K562 (cell line): ENCODE measurements around the gene PURA. TPM values are rescaled to one million over a fixed set of nuclear protein-coding genes. Genes with fewer than 3 reads are reported as not detected.

Experiments
- BMI1 ChIP-seq: fragments of 150-350 bp; IDR thresholded peaks from 2 replicates; pipeline ENCODE4 v1.6.1; 2014; ENCODE audit warnings: low read length
- ELF4 ChIP-seq: fragments of 450-650 bp; formaldehyde crosslinking; IDR thresholded peaks from 2 replicates; pipeline ENCODE4 v1.4.0; 2022; ENCODE audit warnings: missing genetic modification characterization
- ILF3 ChIP-seq: fragments of 450-650 bp; IDR thresholded peaks from 2 replicates; pipeline ENCODE4 v1.6.1; 2018; ENCODE audit warnings: antibody characterized with exemption, mild to moderate bottlenecking, moderate library complexity, borderline replicate concordance
- MCM5 ChIP-seq: fragments of 450-650 bp; IDR thresholded peaks from 2 replicates; pipeline ENCODE4 v1.6.1; 2016; ENCODE audit warnings: low read depth
- MEF2D ChIP-seq: conservative IDR thresholded peaks from 2 replicates; pipeline ENCODE4 v1.6.1; 2016; ENCODE audit warnings: low read depth, missing genetic modification characterization, missing compliant biosample characterization
- MYC ChIP-seq, 2 experiments: fragments of 250-450 bp in 1 of 2; sonication (Bioruptor Pico) in 1 of 2; IDR thresholded peaks; 2 replicates each; pipeline versions ENCODE4 v1.5.1 to v1.6.1; 2012 to 2021; ENCODE audit warnings: low read depth in 2 of 2, borderline replicate concordance in 1 of 2, improper control_type of control experiment in 1 of 2, low read length in 1 of 2, mild to moderate bottlenecking in 1 of 2, moderate library complexity in 1 of 2
- PBX2 ChIP-seq, 2 experiments: IDR thresholded peaks in 1 of 2; conservative IDR thresholded peaks in 1 of 2; 2 replicates each; pipeline ENCODE4 v1.6.1; 2016; ENCODE audit warnings: low read depth in 2 of 2, mild to moderate bottlenecking in 1 of 2, missing compliant biosample characterization in 1 of 2, missing genetic modification characterization in 1 of 2, moderate library complexity in 1 of 2
- RAD21 ChIP-seq, 2 experiments: fragments of 250-450 bp in 1 of 2; fragments of 450-650 bp in 1 of 2; sonication (Bioruptor Pico) in 1 of 2; formaldehyde crosslinking in 1 of 2; IDR thresholded peaks in 1 of 2; conservative IDR thresholded peaks in 1 of 2; 2 replicates each; pipeline versions ENCODE4 v1.4.0 to v1.8.0; 2020 to 2022; ENCODE audit warnings: mild to moderate bottlenecking in 2 of 2, moderate library complexity in 1 of 2
- SAFB ChIP-seq: fragments of 200-400 bp; formaldehyde crosslinking; IDR thresholded peaks from 2 replicates; pipeline ENCODE4 v1.6.1; 2017; ENCODE audit warnings: low read depth, low read length, borderline replicate concordance
- SNRNP70 ChIP-seq: fragments of 200-400 bp; formaldehyde crosslinking; optimal IDR thresholded peaks from 2 replicates; pipeline ENCODE3; 2017; ENCODE audit warnings: low read depth, low read length
- SRSF3 ChIP-seq: fragments of 200-400 bp; formaldehyde crosslinking; IDR thresholded peaks from 2 replicates; pipeline ENCODE4 v1.6.1; 2016; ENCODE audit warnings: mild to moderate bottlenecking, low read length, moderate library complexity; ENCODE audit not compliant: insufficient read depth
- SUPT5H ChIP-seq: fragments of 450-650 bp; IDR thresholded peaks from 2 replicates; pipeline ENCODE4 v1.6.1; 2016
- TGIF2 ChIP-seq: sonication (generic); formaldehyde crosslinking; IDR thresholded peaks from 2 replicates; pipeline ENCODE4 v1.8.1; 2022; ENCODE audit warnings: mild to moderate bottlenecking, missing genetic modification reagents, moderate library complexity
- TRIM25 ChIP-seq: fragments of 450-650 bp; IDR thresholded peaks from 2 replicates; pipeline ENCODE4 v1.7.0; 2016; ENCODE audit warnings: borderline replicate concordance
- TRIM28 ChIP-seq: fragments of 450-650 bp; IDR thresholded peaks from 2 replicates; pipeline ENCODE4 v1.6.1; 2017
- ZBTB7A ChIP-seq: IDR thresholded peaks from 2 replicates; pipeline ENCODE4 v1.6.1; 2011; ENCODE audit warnings: low read depth, mild to moderate bottlenecking, low read length, moderate library complexity, borderline replicate concordance; ENCODE audit not compliant: control insufficient read depth
- ZNF175 ChIP-seq: fragments of 200-800 bp; sonication (Bioruptor generic); IDR thresholded peaks from 2 replicates; pipeline ENCODE4 v1.6.1; 2016; ENCODE audit warnings: low read depth, mild to moderate bottlenecking, missing genetic modification characterization, missing compliant biosample characterization
- ZNF785 ChIP-seq: fragments of 250-450 bp; sonication (Bioruptor Pico); IDR thresholded peaks from 2 replicates; pipeline ENCODE4 v1.4.0; 2020; ENCODE audit warnings: mild to moderate bottlenecking
- polyA plus RNA-seq, 8 experiments: library from polyadenylated mRNA; depleted of rRNA in 4 of 8; stranded (reverse) in 5 of 8; unstranded in 3 of 8; fragments of >200 nt; fragmentation: Nextera tagmentation in 2 of 8; fragmentation: Illumina TruSeq in 1 of 8; extraction: Ambion mirVana in 2 of 8; extraction: Trizol in 1 of 8; gene quantifications; 2 replicates each; pipeline versions ENCODE4 v1.2.1 to v1.2.3, GENCODE V29; 2011 to 2014; ENCODE audit warnings: inconsistent platforms in 1 of 8, missing spikeins in 1 of 8
- total RNA-seq, 7 experiments: library from RNA; depleted of rRNA in 6 of 7; stranded (reverse); fragments of >200 nt in 6 of 7; fragmentation: Illumina TruSeq in 2 of 7; extraction: Trizol in 2 of 7; gene quantifications; 2 replicates each; pipeline versions ENCODE4 v1.2.1 to v1.2.3, GENCODE V29; 2011 to 2021; ENCODE audit warnings: low replicate concordance in 1 of 7
- TF ChIP-seq, protein P1 (sequence below): sonication (generic); formaldehyde crosslinking; IDR thresholded peaks from 2 replicates; pipeline ENCODE4 v1.8.0; 2022; ENCODE audit warnings: missing genetic modification reagents, mild to moderate bottlenecking, moderate library complexity, borderline replicate concordance
- TF ChIP-seq, protein P2 (sequence below): fragments of 450-650 bp; formaldehyde crosslinking; conservative IDR thresholded peaks from 2 replicates; pipeline ENCODE4 v1.4.0; 2022; ENCODE audit warnings: mild to moderate bottlenecking, missing genetic modification characterization

PURA gene
- total and polyA plus RNA-seq, 9 of the 15 experiments (the other 6 are each of a cell fraction or from before 2014, with no cell fraction given) = 3.2 to 11.1 (median 5.4) TPM

DNA sequence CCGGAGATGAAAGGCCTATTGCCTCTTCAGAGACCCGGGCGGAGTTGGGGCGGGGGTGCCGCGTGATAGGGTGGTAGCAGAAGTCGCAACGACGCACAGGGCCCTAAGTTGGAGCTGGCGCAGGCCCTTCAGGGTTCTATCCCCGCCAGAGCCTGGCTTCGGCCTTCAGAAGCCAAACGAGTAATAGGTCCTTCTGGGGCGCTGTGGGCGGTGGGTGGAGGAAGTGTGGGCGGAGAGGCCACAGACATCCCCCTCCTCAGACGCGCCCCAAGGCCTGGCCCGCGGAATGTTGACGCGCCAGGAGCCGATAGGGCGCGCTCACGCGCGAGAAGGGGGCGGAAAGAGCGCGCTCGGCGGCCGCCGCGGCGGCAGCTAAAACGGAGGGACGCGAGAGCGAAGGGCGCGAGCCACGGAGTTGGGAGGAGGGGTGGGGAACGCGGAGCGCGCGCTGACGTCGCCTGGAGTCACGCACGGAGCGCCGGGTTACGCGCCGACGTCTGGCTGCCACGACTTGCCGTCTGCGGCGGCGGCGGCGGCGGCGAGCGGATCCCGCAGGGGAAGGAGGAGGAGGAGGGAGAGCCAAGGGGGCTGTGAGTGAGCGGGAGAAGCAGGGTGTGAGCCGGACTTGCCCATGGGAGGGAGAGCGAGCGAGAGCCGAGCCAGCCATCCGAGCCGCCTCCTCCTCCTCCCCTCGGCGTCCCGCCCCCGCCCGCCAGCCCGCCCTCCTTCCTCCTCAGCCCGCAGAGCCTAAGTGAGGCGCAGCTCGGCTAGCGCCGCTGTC, 6.4 kb upstream of the PURA start (continued):
- TF ChIP-seq TGIF2 (CRISPR knock-in tag) (no peak), ILF3 (no peak), MEF2D (no peak), ZBTB7A (peak; percentile 73), ZNF785 (CRISPR knock-in tag) (no peak), MYC (IDR thresholded peaks at IDR 0.05; ENCODE audit: low read depth, low read length) (peak; percentile 38; the same call in 1 of the 2 replicates), MYC (CRISPR knock-in tag; IDR thresholded peaks at IDR 0.05; ENCODE audit: borderline replicate concordance, low read depth) (0 out of 2 replicates have a peak, but pooled peaks have one; percentile 38), ELF4 (CRISPR knock-in tag) (peak; percentile 29; the same call in 1 of the 2 replicates), BMI1 (no peak), SAFB (peak; percentile 92), TRIM25 (no peak), MCM5 (no peak), RAD21 (CRISPR knock-in tag; conservative IDR thresholded peaks at IDR 0.05 in 1 of 2, IDR thresholded peaks at IDR 0.05 in 1 of 2) (no peak), TRIM28 (0 out of 2 replicates have a peak, but pooled peaks have one; percentile 48), PBX2 (CRISPR knock-in tag; IDR thresholded peaks at IDR 0.05; ENCODE audit: low read depth) (no peak), PBX2 (tag; conservative IDR thresholded peaks at IDR 0.05; ENCODE audit: low read depth) (no peak), SUPT5H (peak; percentile 93), SNRNP70 (no peak), ZNF175 (no peak), SRSF3 (no peak)
- TF ChIP-seq, protein P1, sequence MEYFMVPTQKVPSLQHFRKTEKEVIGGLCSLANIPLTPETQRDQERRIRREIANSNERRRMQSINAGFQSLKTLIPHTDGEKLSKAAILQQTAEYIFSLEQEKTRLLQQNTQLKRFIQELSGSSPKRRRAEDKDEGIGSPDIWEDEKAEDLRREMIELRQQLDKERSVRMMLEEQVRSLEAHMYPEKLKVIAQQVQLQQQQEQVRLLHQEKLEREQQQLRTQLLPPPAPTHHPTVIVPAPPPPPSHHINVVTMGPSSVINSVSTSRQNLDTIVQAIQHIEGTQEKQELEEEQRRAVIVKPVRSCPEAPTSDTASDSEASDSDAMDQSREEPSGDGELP = peak; percentile 78
- TF ChIP-seq, protein P2, sequence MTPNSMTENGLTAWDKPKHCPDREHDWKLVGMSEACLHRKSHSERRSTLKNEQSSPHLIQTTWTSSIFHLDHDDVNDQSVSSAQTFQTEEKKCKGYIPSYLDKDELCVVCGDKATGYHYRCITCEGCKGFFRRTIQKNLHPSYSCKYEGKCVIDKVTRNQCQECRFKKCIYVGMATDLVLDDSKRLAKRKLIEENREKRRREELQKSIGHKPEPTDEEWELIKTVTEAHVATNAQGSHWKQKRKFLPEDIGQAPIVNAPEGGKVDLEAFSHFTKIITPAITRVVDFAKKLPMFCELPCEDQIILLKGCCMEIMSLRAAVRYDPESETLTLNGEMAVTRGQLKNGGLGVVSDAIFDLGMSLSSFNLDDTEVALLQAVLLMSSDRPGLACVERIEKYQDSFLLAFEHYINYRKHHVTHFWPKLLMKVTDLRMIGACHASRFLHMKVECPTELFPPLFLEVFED = peak; percentile 56; the same call in 1 of the 2 replicates
